GM12878 (cell line): ENCODE data around the gene KLHL26. TPM values are rescaled to one million over a fixed set of nuclear protein-coding genes. Genes with fewer than 3 reads are reported as not detected.

Experiments
- BACH1 ChIP-seq: fragments of 450-650 bp; IDR thresholded peaks from 2 replicates; pipeline ENCODE4 v1.6.1; 2017; ENCODE audit warnings: mild to moderate bottlenecking, borderline replicate concordance
- CBX3 ChIP-seq: fragments of 200-600 bp; sonication (generic); IDR thresholded peaks from 2 replicates; pipeline ENCODE4 v1.6.1; 2016; ENCODE audit warnings: low read depth, borderline replicate concordance
- CREM ChIP-seq: IDR thresholded peaks from 2 replicates; pipeline ENCODE4 v1.6.1; 2014; ENCODE audit warnings: antibody characterized with exemption, low read depth
- ELK1 ChIP-seq: IDR thresholded peaks from 2 replicates; pipeline ENCODE4 v1.6.1; 2012; ENCODE audit warnings: low read depth, low read length, improper control_type of control experiment
- EP300 ChIP-seq, 2 experiments: fragments of 150-350 bp in 1 of 2; IDR thresholded peaks; 2 replicates each; pipeline ENCODE4 v1.6.1; 2011 to 2012; ENCODE audit warnings: low read depth in 2 of 2, low read length in 2 of 2, borderline replicate concordance in 1 of 2, improper control_type of control experiment in 1 of 2, inconsistent platforms in 1 of 2; ENCODE audit not compliant: control insufficient read depth in 1 of 2
- FOXK2 ChIP-seq: fragments of 450-650 bp; IDR thresholded peaks from 2 replicates; pipeline ENCODE4 v1.6.1; 2017; ENCODE audit warnings: mild to moderate bottlenecking, moderate library complexity
- IRF4 ChIP-seq: IDR thresholded peaks from 2 replicates; pipeline ENCODE4 v1.6.1; 2011; ENCODE audit warnings: low read depth, low read length
- MYC ChIP-seq: IDR thresholded peaks from 2 replicates; pipeline ENCODE4 v1.6.1; 2011; ENCODE audit warnings: mild to moderate bottlenecking, low read length, moderate library complexity, inconsistent platforms; ENCODE audit not compliant: insufficient read depth, insufficient replicate concordance, insufficient read length, severe bottlenecking
- RB1 ChIP-seq: fragments of 450-650 bp; formaldehyde crosslinking; IDR thresholded peaks from 2 replicates; pipeline ENCODE4 v1.6.1; 2017; ENCODE audit warnings: mild to moderate bottlenecking, borderline replicate concordance
- RCOR1 ChIP-seq: conservative IDR thresholded peaks from 2 replicates; pipeline ENCODE4 v1.6.1; 2012; ENCODE audit warnings: low read depth, low read length, improper control_type of control experiment
- RELB ChIP-seq: fragments of 450-650 bp; IDR thresholded peaks from 2 replicates; pipeline ENCODE4 v1.6.1; 2017; ENCODE audit warnings: low read depth, mild to moderate bottlenecking, moderate library complexity
- SIX5 ChIP-seq: IDR thresholded peaks from 2 replicates; pipeline ENCODE4 v1.6.1; 2011; ENCODE audit warnings: mild to moderate bottlenecking, low read depth, low read length, moderate library complexity; ENCODE audit not compliant: severe bottlenecking
- TAF1 ChIP-seq: IDR thresholded peaks from 2 replicates; pipeline ENCODE4 v1.6.1; 2011; ENCODE audit warnings: mild to moderate bottlenecking, low read depth, low read length, borderline replicate concordance
- TCF12 ChIP-seq: IDR thresholded peaks from 2 replicates; pipeline ENCODE4 v1.6.1; 2011; ENCODE audit warnings: low read depth, mild to moderate bottlenecking, low read length
- YBX1 ChIP-seq: fragments of 450-650 bp; IDR thresholded peaks from 2 replicates; pipeline ENCODE4 v1.6.1; 2016; ENCODE audit warnings: antibody characterized with exemption
- ZNF622 ChIP-seq: fragments of 450-650 bp; IDR thresholded peaks from 2 replicates; pipeline ENCODE4 v1.6.1; 2017; ENCODE audit warnings: mild to moderate bottlenecking, inconsistent platforms
- polyA plus RNA-seq, 11 experiments: library from polyadenylated mRNA; depleted of rRNA in 4 of 11; unstranded in 6 of 11; stranded (reverse) in 5 of 11; fragments of >200 nt; fragmentation: Nextera tagmentation in 4 of 11; fragmentation: Illumina TruSeq in 1 of 11; extraction: Ambion mirVana in 4 of 11; extraction: Trizol in 1 of 11; gene quantifications; 1 replicate in 1 of 11; 2 replicates in 10 of 11; pipeline versions ENCODE4 v1.2.1 to v1.2.3, GENCODE V29; 2011 to 2016; ENCODE audit warnings: inconsistent platforms in 2 of 11, missing spikeins in 2 of 11, low read depth in 1 of 11
- total RNA-seq, 4 experiments: library from RNA; depleted of rRNA in 3 of 4; stranded (reverse); fragments of >200 nt in 3 of 4; fragmentation: Illumina TruSeq in 1 of 4; extraction: Trizol in 1 of 4; gene quantifications; 2 replicates each; pipeline versions ENCODE4 v1.2.1 to v1.2.3, GENCODE V29; 2013 to 2021
- TF ChIP-seq, protein P1 (sequence below): fragments of 450-650 bp; formaldehyde crosslinking; IDR thresholded peaks from 2 replicates; pipeline ENCODE4 v1.4.0; 2020; ENCODE audit warnings: mild to moderate bottlenecking, moderate library complexity
- TF ChIP-seq, protein P2 (sequence below): fragments of 450-650 bp; IDR thresholded peaks from 2 replicates; pipeline ENCODE4 v1.6.1; 2014; ENCODE audit warnings: mild to moderate bottlenecking
- TF ChIP-seq, protein P3 (sequence below): fragments of 450-650 bp; IDR thresholded peaks from 2 replicates; pipeline ENCODE4 v1.6.1; 2017; ENCODE audit warnings: antibody characterized with exemption, mild to moderate bottlenecking, moderate library complexity

The KLHL26 gene
- total and polyA plus RNA-seq, 10 of the 15 experiments (the other 5 are each of a cell fraction or from before 2014, with no cell fraction given) = 0.18 to 14.6 (median 2.9) TPM

DNA sequence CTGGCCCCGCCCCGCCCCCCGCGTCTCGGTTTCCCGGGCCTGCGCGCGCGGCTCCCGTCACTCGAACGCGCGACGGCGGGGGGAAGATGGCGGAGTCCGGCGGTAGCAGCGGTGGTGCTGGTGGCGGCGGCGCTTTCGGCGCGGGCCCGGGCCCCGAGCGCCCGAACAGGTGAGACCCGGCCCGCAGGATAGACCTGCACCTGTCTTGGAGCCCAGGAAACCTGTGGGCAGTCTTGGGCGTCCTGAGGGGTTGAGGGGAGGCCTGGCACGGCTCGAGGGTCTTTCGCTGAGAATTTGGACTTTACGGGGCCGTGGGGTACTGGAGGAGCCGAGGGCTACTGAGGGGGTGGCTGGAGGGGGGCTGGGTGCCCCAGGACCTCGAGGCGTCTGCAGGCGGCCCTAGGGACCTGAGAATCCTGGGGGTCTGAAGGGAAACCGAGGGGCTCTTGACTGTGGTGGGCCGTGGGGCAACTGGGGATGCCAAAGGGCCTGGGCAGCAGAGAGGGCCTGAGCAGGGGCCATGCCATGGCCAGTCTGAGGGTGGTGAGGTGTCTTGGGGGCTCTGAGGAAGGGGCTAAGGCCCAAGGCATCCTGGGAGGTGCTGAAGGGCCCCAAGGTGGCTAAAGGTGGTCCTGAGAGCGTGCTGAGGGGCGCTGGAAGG lies at the start of gene KLHL26 (continued):
- TF ChIP-seq, protein P1, sequence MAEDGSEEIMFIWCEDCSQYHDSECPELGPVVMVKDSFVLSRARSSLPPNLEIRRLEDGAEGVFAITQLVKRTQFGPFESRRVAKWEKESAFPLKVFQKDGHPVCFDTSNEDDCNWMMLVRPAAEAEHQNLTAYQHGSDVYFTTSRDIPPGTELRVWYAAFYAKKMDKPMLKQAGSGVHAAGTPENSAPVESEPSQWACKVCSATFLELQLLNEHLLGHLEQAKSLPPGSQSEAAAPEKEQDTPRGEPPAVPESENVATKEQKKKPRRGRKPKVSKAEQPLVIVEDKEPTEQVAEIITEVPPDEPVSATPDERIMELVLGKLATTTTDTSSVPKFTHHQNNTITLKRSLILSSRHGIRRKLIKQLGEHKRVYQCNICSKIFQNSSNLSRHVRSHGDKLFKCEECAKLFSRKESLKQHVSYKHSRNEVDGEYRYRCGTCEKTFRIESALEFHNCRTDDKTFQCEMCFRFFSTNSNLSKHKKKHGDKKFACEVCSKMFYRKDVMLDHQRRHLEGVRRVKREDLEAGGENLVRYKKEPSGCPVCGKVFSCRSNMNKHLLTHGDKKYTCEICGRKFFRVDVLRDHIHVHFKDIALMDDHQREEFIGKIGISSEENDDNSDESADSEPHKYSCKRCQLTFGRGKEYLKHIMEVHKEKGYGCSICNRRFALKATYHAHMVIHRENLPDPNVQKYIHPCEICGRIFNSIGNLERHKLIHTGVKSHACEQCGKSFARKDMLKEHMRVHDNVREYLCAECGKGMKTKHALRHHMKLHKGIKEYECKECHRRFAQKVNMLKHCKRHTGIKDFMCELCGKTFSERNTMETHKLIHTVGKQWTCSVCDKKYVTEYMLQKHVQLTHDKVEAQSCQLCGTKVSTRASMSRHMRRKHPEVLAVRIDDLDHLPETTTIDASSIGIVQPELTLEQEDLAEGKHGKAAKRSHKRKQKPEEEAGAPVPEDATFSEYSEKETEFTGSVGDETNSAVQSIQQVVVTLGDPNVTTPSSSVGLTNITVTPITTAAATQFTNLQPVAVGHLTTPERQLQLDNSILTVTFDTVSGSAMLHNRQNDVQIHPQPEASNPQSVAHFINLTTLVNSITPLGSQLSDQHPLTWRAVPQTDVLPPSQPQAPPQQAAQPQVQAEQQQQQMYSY (CRISPR knock-in tag) = no peak
- TF ChIP-seq MYC (no peak), SIX5 (no peak), YBX1 (no peak), RCOR1 (no peak), BACH1 (peak; percentile 64; the same call in 1 of the 2 replicates), FOXK2 (no peak), ELK1 (no peak), TCF12 (peak; percentile 8; the same call in 1 of the 2 replicates), CBX3 (no peak), TAF1 (peak; percentile 88; the same call in 1 of the 2 replicates), EP300 (IDR thresholded peaks at IDR 0.05; ENCODE audit: borderline replicate concordance in 1 of 2, control insufficient read depth in 1 of 2, low read depth in 2 of 2, low read length in 2 of 2) (no peak), IRF4 (no peak), ZNF622 (no peak), CREM (peak; percentile 90), RELB (no peak; the same call in 1 of the 2 replicates), RB1 (no peak)
- TF ChIP-seq, protein P2, sequence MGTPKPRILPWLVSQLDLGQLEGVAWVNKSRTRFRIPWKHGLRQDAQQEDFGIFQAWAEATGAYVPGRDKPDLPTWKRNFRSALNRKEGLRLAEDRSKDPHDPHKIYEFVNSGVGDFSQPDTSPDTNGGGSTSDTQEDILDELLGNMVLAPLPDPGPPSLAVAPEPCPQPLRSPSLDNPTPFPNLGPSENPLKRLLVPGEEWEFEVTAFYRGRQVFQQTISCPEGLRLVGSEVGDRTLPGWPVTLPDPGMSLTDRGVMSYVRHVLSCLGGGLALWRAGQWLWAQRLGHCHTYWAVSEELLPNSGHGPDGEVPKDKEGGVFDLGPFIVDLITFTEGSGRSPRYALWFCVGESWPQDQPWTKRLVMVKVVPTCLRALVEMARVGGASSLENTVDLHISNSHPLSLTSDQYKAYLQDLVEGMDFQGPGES = no peak
- TF ChIP-seq, protein P3, sequence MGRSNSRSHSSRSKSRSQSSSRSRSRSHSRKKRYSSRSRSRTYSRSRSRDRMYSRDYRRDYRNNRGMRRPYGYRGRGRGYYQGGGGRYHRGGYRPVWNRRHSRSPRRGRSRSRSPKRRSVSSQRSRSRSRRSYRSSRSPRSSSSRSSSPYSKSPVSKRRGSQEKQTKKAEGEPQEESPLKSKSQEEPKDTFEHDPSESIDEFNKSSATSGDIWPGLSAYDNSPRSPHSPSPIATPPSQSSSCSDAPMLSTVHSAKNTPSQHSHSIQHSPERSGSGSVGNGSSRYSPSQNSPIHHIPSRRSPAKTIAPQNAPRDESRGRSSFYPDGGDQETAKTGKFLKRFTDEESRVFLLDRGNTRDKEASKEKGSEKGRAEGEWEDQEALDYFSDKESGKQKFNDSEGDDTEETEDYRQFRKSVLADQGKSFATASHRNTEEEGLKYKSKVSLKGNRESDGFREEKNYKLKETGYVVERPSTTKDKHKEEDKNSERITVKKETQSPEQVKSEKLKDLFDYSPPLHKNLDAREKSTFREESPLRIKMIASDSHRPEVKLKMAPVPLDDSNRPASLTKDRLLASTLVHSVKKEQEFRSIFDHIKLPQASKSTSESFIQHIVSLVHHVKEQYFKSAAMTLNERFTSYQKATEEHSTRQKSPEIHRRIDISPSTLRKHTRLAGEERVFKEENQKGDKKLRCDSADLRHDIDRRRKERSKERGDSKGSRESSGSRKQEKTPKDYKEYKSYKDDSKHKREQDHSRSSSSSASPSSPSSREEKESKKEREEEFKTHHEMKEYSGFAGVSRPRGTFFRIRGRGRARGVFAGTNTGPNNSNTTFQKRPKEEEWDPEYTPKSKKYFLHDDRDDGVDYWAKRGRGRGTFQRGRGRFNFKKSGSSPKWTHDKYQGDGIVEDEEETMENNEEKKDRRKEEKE = no peak
